Suppressor macrophage treated with lipopolysaccharide for 1 hour (primary cell): ENCODE results near the gene LSAMP.

Experiments used
- DNase-seq, 3 donors: peaks; one replicate each; pipeline ENCODE4 v3.0.0-alpha.2; 2020 to 2022

The LSAMP gene

DNA sequence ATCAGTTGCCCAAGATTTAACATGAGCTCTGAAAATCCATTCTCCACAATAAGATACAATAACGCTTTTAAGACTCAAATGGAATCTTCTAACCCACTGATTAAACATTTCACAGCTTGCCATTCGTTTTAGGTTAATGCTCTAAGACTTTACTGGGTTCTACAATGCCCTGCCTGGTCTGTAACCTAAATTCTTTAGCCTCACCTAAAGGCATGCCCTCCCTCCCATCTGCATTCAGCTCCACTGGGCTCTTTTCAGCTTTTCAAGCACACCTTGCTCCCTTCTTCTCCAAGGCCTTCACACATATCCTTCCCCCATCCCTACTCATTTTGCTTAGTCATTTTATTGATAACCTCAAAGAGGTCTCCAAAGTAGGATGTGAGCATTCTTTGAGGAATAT lies 290.9 kb downstream of the LSAMP start:
- DNase-seq, result no peak

DNA sequence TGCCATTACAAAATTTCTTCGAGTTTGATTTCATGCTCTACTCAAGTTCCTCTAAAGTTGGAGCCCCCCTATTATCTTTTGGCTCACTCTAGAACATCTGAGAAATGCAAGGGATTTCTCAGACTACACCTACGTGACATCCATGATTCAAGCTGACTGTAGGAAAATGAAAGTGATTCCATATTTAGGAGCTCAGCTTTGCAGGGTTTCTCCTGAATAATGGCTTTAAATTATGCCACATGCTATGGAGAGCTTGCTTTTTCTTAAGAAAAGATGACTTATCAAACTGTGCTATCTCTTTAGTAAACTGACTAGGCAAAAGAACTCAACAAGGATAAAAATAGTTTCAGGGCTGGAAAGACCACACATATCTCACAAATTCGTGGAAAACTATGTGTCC lies 292.1 kb downstream of the LSAMP start:
- DNase-seq, result no peak

DNA sequence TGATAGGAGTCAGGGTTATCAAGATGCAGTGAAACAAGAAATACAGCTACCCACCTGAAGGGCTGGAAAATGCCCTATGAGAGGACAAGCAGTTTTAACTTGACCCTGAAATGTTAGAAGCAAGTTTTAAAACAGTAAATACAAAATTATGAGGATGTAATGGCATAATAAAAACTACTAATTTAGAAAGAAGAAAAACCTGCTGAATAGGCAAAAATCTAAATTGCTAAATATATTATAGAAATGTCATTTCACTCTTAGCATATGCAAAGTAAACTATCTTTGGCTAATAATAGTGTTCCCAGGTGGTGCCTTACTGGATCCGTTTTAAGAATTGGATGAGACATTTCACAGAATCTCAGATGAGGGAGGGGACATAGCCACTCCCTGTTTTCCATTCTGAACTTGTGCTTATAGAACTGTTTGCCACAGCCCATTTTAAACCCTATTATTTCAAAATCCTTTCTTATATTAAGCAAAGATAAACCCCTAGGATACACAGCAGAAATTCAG lies 294.6 kb downstream of the LSAMP start:
- no peak for DNase-seq

DNA sequence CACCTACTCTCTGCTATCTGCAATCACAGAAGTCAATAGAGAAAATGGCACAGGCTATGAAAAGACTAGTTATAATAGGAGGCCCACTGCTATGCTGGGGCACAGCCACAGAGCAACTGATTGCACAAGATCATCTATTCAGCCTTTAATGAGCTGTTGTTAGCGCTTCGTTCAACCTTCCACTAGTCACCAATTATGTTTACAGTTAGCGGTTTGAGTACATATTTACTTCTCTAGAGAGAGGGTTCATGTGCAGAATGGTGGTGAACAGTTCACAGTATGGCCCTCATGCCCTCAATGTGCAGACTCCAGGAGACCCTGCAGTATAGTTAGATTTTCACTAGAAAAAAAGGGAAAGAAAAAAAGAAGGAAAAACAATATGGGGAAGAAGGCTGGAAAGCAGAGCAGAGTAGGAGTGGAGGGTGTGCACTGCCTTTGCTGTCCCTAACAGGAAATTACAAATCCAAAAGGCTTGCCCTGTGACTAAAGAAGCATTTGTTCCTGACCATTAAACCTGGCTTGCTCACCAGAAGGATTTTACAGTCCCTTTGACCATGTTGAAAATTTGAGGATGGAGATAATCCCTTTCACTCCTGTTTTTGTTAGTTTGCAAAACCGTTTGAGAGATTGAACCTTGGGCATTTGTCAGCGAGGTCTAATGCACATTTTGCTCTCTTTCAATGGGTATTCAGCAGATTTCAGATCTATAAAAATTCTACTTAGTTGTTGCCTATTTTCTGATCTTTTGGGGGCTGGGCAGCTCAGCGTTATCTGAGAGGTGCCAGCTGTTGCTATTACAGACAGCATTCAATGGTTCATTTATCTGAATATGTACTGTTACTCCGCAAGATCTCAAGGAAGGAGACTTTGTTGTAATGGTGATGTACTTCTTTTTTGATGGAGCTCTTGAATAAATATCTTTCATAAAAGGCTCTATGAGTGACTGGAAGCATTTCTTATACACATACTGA lies 296.1 kb downstream of the LSAMP start:
- no peak for DNase-seq

DNA sequence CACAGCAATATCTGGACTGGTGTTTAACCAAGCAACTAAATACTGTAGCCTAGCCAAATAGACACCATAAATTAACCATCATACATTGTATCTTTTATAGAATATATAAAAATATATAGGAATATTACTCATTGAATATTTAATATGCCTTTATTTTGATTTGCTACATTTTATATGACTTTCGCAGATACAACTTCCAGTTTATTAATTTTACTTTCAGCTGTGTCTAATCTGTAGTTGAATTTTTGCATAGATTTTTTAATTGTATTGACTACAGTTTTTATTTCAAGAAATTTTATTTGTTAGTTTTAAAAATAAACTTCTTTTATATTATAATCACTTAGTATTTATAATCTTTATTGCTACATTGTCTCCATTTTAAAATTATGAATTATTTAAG lies 299.7 kb downstream of the LSAMP start:
- no peak for DNase-seq

DNA sequence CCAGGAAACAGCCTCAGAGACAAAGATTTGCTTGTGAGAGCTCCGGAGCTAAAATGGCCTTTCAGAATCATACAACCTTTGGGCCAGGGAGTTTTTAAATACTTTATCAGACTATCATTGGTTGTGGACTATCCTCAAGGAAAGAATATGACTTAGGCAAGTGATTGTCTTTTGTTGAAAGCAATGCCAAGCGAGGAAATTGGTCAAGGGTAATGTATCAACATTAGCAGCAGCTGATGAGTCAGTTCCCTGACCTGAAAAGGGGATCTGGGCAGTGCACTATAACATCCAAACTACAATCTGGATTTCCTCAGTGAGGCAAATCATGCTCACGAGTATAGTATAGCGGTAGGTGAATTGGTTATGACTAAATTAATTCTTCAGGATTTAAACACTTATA lies 303.6 kb downstream of the LSAMP start:
- DNase-seq, result no peak

DNA sequence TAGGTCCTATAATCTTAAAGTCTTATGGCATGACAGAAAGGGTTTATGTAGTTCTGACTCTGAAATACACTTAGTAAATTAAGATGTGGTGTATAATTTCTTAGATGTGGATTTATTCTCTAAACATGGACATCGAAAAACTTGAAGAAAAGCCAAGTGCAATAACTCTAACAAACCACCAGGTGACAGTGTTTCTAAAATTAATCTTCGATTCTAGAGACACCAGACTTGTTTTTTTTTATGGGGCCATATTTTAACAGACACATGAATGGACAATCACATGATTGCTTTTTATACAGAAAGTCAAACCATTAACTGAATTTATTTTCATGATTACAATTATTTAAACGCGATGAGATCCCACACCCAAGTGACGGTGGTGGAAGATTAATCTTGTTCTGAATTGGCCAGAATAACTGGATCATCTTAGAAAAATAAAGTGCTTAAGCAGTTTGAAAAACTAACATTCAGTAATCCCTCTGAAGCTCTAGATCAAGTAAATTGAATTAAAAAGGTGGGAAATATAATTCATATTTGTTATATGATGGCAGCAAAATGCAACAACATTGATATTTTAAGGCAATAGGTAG lies 305.1 kb downstream of the LSAMP start:
- peak; percentile 4 to 34 (median 33) for DNase-seq

DNA sequence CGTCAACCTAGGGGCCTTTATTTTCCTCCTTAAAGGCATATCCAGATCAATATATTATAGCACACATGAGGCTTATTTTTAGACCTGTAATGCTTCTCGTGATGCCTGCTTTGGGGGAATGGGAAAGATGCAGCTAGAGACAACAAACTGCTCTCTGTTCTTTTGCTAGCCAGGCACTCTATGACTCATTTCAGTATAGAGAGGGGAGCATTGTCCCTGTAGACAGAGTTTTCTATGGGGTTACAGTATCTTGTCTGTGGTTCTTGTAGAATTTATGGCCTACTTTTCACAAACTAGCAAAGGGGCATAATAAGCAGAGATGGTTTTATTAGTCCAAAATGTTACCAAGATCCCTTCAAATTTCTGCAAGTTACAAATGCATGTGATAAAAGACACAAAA lies 305.6 kb downstream of the LSAMP start:
- no peak for DNase-seq

DNA sequence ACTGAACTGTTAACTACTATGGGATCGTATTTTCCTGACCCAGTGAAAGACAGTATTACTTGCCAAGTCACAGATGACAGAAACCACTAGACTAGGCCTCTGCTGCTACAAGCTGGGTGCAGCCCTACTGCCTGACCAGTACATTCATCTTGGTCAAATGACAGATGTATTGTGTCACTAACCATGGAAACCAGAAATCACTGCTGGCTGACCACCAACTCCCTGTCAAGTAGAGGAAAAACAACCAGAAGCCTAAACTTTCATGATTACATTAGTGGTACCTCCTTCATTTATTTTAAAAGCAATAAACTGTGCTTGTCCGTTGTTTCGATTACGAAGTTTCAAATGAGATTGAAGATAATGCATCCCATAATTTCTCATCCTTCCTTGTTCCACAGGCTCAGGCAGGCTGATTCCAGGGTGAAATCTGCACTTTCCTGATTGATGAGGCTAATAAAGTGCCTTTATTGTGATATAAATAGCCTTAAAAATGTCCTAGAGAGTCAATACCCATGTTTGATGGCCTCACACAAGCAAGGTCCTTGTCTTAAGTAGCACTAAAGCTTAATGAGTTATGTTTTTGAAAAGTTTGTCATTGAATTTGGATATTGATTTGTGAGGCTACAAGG lies 309.7 kb downstream of the LSAMP start:
- no peak for DNase-seq

DNA sequence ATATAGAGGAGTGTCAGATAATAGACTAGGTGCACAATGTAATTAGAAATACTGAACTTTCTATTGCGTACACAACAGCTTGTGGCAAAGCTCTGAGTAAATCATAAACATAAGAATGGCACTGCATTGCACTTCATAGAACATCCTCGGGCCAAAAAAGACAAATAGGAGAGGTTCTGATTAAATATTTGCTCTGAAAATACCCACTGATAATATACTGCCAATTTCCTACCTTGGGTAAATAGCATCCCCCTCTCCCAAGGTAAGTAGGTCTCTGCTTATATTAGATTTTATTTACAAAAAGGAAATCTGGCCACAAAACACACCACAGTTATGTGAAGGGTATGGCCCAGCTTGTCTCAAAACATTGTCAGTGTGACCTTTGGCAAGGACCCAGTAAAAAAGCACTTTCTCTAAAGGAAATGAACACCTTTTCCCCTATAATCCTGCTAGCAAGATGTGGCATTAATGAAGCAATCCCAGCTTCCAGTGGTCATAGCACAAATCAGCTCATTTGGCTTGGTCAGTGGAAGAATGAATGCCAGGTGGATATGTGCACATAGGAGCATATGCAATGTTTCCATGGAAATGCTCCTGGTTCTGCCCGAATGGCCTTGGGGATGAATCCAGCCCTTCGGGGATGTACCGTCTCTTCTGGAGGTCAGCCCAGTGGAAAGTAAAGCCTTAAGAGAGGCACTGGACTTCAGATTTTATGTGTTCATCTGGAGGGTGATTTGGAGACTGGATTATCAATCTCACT lies 315.9 kb downstream of the LSAMP start:
- DNase-seq, result no peak

DNA sequence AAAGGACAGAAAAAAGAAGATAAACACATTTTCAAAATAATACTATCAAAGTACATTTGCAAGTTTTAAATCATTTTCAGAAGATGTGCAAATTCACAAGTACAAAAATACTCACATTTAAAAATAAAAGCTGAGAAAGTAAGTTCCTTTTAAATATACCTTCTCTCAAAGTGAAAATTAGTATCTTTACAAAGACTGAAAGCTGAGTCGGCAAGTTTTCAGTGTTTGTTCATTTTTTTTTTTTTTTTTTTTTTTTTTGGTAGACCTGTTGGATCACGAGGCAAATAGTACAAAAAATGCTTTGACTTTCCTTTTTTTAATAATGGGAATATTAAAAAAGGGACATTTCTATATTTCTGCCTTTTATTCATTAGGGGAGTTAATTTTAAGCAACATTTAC lies 317.8 kb downstream of the LSAMP start:
- no peak for DNase-seq

DNA sequence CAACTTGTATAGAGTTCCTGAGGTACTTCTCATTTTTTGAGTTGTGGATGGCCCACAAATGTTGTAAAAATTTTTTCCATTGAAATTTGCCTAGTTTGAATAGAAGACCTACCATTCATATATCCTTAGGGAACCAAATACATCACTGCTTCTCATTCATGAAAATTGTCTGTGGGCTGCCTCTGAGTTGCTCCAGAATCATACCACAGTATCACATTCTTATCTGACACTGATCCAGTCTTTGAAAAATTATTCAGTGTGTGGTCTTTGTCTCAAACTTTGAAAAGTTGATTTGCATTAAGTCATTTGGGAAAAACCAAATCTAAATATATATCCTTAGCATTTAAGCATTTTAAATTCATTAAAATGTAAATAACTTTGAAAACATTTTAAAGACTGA lies 321.1 kb downstream of the LSAMP start:
- DNase-seq, result no peak

DNA sequence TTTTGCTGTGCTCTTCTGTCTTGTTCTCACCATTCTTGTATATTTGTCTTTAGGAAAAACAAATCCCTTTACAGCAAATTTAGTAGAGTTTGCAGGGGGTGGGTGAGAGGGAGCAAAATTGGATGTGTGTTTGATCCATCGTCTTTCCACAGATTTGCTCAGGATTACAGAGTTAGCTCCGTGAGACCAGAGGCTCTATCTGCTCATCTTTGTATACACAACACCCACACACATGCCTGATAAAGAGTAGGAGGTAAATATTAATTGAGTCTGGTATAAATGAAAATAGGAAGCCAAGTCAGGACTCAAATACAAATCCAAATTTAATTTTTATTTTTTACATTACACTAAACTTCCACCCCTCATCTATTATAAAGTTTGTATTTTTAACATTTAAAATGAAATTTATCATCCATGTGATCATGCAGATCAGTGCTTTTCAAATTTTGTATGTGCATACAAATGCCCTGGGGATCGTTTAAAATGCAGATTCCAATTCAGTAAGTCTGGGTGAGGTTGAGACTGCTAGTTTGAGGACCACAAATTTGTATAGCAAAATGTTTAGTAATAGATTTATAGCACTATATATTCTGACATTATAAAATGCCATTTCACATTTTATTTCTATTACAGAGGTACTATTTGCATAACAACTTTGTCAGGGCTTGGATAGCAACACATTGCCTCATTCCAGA lies 326.7 kb downstream of the LSAMP start:
- no peak for DNase-seq

DNA sequence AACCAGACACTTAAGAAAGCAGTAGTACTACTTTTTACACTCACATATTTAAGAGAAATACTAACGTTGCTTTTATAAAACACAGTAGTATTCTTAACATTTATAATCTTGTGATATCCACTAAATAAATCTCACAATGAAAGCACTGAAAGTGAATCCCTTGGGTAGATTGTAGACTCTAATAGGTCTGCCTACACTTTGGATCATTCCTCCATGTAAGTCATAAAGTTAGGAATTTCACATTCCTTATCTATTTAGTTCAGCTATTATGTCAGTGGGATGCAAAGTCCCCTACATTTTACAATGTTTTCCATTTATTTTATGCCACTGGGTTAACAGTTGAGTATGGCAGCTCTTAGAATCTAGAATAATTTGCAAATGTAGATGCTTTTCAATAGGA lies 330.7 kb downstream of the LSAMP start:
- DNase-seq, result no peak

DNA sequence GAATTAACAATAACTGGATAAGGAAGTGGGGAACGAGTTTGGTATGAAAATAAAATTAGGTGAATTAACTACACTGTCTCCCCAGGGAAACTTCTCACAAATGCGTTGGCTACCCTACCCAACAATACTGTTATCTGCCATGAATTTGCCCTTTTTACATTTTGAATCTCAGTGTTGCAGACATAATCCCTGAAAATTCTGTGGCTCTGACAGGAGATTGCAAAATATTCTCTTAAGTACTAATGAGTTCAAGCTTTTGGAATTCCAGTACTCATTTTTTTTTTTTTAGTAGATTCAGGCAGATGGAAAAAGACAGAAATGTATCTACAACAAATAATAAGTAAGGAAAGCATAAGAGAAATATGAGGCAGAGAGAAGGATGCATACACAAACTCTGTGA lies 332.6 kb downstream of the LSAMP start:
- DNase-seq, result no peak

DNA sequence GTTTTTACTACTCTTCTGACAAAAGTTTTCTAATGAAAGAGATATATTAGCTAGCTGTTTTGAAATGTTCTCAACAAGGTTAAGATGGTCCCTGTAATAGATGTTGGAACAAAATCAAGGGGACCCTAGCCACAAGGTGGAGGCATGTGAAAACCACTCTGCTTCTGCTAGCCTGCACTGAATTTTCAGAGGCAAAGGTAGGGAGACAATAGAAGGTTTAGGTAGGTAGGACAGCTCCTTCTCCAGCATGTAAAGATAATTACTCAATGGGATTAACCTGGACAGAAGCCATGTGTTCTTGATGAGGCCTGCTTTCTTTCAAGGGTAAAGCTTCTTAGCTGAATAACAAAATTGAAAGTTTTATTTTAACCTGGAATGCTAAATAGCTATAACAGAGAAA lies 333.5 kb downstream of the LSAMP start:
- DNase-seq, result no peak

DNA sequence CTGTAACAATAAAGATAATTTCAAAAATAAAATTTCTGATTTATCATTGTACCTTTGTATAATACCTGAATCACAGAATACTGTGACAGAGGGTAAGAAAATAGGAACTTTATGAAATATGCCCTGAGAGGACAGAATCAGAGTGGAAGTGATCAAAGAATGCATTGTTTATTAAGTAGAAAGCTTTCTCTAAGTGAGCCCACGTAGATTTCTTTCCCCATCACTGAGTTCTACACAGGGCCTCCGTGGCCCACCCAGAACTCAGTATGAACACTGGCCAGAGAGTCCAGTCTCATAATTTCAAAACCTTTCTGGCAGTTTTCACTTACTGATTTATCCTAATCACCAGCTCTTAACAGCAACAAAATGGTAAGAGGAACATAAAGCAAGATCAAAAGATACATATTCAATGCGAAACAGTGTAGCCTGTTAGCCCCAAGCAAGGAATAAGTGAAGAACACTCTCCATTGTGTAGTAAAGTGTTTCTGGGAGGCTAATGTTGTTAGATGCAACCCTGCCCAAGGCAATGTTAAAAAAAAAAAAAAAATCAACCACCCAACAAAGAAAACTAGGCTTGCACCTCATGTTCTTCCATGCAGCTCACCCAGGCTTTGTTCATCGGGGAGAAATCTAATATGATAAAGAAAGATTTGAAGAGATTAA lies 341.3 kb downstream of the LSAMP start:
- no peak for DNase-seq

DNA sequence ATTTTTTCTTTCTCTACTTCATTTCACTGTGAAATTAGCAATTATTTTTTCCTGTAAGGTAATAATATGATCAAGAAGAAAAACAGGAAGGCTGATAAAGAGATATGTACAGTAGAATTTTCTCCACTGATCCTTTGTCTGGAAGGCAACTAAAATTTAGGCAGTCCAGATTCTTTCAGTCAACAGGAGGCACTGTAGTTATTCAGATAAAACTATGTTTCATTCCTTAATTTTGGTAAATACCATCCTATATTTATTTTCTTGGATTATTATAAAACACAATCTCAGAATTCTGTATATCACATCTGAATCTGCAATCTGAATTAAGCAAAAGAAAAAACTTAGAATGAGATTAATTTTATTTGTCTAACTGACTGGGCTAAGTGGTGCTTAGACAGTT lies 343.2 kb downstream of the LSAMP start:
- no peak for DNase-seq

DNA sequence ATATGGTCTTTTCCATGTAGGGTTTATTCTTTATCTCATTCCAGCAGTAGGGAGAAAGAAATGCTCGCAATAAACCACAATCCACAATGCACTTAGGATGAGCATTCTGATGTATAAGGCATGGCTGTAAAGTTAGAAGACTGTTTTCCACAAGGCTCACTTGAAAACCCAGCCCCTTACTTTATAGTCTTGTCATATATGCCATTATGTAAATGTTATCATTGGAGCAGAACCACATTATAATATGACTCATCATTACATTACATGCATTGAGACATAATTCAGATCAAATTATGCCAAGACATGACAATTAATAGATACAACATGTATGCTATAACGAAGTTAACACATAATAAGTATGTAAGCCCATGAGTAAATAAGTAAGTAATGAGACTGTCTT lies 348.1 kb downstream of the LSAMP start:
- no peak for DNase-seq

DNA sequence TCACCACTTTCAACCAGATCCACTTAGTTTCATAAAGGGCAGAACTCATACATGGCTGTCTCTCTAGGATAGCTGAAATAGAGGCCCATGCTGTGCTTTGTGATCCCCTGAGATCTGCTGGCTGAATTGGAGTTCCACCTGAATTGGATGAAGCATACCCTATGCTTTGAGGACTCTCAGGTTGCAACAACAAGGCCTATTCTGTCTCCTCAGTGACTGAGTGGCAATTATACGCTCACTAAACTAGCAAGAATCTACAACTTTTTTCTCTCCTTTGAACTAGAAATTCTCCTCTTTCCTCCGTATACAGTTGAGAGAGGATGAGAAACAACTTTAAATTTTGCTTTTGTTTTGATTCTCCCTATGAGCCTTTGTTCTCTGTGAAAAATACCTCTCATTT lies 348.7 kb downstream of the LSAMP start:
- DNase-seq, result no peak

DNA sequence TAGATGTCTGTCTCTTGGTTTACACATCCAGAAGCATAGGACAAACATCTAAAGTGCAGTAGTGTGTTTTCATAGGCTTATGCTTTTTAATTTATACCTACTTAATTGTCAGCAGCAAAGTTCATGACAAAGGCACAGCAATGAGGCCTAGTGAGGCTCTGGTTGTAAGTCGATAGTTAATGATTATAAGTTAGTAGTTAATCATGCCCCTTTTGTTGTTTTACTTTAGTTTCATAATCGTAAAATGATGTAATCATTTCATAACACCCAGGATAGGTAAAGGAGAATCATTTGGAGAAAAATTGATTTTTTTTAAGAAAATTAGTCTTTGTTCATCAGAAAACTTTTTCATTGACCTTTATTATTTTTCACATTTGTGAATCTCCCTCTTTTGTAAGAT lies 351.9 kb downstream of the LSAMP start:
- no peak for DNase-seq

DNA sequence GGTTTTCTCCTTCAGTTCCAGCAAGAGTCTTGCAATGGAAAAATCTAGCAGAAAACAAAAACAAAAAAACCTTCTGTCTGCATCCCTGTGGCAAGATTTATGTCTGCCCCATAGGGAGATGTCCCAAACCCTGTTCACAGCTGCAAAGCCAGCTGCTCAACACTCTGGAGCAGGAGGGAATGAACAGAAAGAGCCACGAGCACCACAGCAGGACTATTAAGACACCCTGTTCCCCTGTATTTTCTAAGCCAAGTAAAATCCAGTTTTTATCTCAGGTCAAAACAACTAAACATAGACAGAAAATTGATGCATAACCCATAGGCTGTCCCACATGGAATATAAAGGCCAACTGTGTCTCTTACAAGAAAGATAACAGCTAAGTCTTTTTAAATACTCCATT lies 357.9 kb downstream of the LSAMP start:
- DNase-seq, result no peak
